Left lung (tissue), 10 donors: ENCODE results near the gene PDE4B. TPM values are rescaled to one million over a fixed set of nuclear protein-coding genes. Genes with fewer than 3 reads are reported as not detected.

ENCODE experiments used
- ATAC-seq: fragments of 200-7000 bp; cut with Tn5 transposase; one replicate; pipeline ENCODE4 v1.9.1; 2020; ENCODE audit warnings: moderate library complexity
- DNase-seq, 4 donors: peaks; one replicate each; pipeline ENCODE4 v3.0.0-alpha.2; 2013 to 2020
- H3K27ac ChIP-seq, 2 donors: fragments of 200-600 bp; sonication (generic) in 1 of 2; one replicate each; pipeline versions ENCODE4 v1.5.0 to v1.8.0; 2020 to 2021
- H3K27me3 ChIP-seq, 2 donors: fragments of 200-600 bp; sonication (generic) in 1 of 2; one replicate each; pipeline versions ENCODE4 v1.5.0 to v1.8.0; 2020 to 2021
- H3K36me3 ChIP-seq, 2 donors: fragments of 200-600 bp; sonication (generic) in 1 of 2; one replicate each; pipeline versions ENCODE4 v1.5.0 to v1.8.0; 2020 to 2021
- H3K4me1 ChIP-seq, 2 donors: fragments of 200-600 bp; one replicate each; pipeline ENCODE4 v1.8.0; 2021
- H3K4me3 ChIP-seq, 2 donors: fragments of 200-600 bp; sonication (generic) in 1 of 2; one replicate each; pipeline versions ENCODE4 v1.5.0 to v1.8.0; 2020 to 2021; ENCODE audit warnings: mild to moderate bottlenecking in 1 of 2
- H3K9me3 ChIP-seq, 2 donors: fragments of 200-600 bp; sonication (generic) in 1 of 2; one replicate each; pipeline versions ENCODE4 v1.5.0 to v1.8.0; 2020 to 2021
- intact Hi-C, 2 donors: fragments of 100-400 bp; cut with DNase I; formaldehyde crosslinking; loops; one replicate each; pipeline versions ENCODE4 v1.11.2 to v1.14.2; 2022
- polyA plus RNA-seq, 6 donors: library from polyadenylated mRNA; unstranded; fragments of 120-200 nt; gene quantifications; one replicate each; pipeline ENCODE4 v1.2.1, GENCODE V29; 2013; ENCODE audit not compliant: insufficient read length in 6 of 6
- total RNA-seq, 2 donors: library from RNA; stranded (reverse); fragmentation: NEBNext Ultra II Directional; extraction: Animal tissue kit (Norgen Biotek cat#: 25700); gene quantifications; one replicate each; pipeline ENCODE4 v1.2.1, GENCODE V29; 2021
- TF ChIP-seq, protein P1 (sequence below), 2 donors: fragments of 200-600 bp; sonication (generic) in 1 of 2; IDR thresholded peaks; one replicate each; pipeline versions ENCODE4 v1.5.0 to v1.8.0; 2021; ENCODE audit warnings: antibody characterized with exemption in 2 of 2
- donor health status: DM: no; HTN: yes; CAD: no.
- donor health status: DM: no; HTN: no; CAD: no.

Gene PDE4B
- total and polyA plus RNA-seq, 8 donors, result 8.6 to 50.7 (median 19.2) TPM

DNA sequence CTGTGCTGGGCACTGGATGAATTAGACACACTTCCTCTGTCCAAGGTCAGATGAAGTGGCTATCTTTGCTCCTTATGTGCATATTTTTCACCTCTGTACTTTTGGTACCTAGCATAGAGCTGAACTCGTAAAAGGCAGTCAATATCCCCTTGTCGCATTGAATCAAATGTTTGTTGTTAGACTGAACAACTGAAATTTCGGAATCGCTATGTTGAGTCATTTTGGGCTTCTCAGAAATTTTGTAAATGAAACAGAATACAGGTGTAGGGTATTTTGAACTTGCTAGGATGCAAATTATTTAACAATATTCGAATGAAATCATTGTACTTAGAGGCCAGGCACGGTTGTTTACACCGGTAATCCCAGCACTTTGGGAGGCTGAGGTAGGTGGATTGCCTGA is 48.0 kb downstream of the PDE4B start:
- TF ChIP-seq, protein P1, sequence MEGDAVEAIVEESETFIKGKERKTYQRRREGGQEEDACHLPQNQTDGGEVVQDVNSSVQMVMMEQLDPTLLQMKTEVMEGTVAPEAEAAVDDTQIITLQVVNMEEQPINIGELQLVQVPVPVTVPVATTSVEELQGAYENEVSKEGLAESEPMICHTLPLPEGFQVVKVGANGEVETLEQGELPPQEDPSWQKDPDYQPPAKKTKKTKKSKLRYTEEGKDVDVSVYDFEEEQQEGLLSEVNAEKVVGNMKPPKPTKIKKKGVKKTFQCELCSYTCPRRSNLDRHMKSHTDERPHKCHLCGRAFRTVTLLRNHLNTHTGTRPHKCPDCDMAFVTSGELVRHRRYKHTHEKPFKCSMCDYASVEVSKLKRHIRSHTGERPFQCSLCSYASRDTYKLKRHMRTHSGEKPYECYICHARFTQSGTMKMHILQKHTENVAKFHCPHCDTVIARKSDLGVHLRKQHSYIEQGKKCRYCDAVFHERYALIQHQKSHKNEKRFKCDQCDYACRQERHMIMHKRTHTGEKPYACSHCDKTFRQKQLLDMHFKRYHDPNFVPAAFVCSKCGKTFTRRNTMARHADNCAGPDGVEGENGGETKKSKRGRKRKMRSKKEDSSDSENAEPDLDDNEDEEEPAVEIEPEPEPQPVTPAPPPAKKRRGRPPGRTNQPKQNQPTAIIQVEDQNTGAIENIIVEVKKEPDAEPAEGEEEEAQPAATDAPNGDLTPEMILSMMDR (IDR thresholded peaks at IDR 0.05), result no peak

DNA sequence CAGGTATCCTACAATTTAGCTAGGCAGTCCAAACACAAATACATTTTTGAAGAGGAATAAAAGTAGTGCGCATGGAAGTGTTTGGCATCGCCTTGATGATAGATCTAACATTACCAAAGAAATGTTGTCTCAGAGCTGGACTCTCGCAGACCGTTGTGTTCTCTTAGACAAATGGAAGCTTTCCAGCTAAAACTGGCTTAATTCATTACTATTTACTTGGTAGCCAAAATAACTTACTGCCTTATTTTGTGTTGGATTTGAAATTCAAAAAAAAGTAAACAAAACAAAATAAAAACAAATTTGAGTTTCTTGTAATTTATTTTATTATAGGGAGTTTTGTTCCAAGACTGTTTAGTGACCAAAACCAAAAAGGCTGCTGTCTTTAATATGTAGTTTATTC is 51.6 kb downstream of the PDE4B start:
- no peak overlapping the region for H3K27ac ChIP-seq
- H3K4me3 ChIP-seq, result no peak overlapping the region
- TF ChIP-seq, protein P1 (IDR thresholded peaks at IDR 0.05), result no peak
- peak in 2 of 4 donors; percentile 35 to 54 for DNase-seq
- intact Hi-C loops, result no loop called here
- H3K27me3 ChIP-seq, result no peaks in the 10 kb centered on the region
- peaks cover 0 to 13% of the 10 kb centered on the region in 2 donors for H3K9me3 ChIP-seq
- H3K36me3 ChIP-seq, result no peaks in the 10 kb centered on the region
- no peaks in the 10 kb centered on the region for H3K4me1 ChIP-seq
- ATAC-seq, result no peak

More for the DNA sequence above, 48.0 kb downstream of the PDE4B start:
- Histone ChIP-seq H3K27ac (no peak overlapping the region), H3K4me3 (no peak overlapping the region), H3K4me1 (no peaks in the 10 kb centered on the region), H3K27me3 (no peaks in the 10 kb centered on the region), H3K9me3 (no peaks in the 10 kb centered on the region), H3K36me3 (no peaks in the 10 kb centered on the region)
- intact Hi-C loops, result no loop called here
- no peak for DNase-seq
- ATAC-seq, result no peak

DNA sequence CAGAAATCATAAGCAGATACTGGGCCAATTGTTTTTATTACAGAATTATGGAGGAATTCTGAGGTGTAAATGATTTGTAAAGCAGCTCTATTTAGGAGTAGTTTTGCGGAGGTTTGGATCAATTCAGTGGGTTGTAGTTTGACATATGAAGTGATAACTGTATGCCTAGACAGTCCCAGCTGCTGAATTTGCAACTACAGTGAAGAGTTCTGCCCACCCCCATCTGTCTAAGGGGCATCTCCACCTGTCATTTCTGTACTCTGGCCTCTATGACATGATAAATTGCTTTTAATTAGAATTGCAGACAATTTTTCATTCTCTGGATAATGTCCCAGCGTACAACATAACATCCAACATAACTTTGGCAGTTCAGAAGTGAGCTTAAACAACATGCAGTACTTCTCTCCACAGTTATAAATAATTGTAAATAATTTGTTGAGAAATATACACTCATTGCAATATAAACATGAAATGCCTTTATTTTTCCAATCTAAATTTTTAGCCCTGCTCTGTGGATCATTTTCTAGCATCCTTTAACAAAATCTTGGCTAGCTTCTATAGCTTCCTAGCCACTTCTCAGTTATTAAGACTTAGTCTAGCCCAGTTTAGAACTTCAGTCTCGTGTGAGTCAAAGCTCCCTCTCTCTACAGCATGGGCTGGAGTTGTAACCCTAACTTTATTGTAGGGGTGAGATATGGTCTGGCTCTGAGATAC is 52.3 kb downstream of the PDE4B start:
- intact Hi-C loops, result no loop called here
- ATAC-seq (peak; percentile 68), DNase-seq (peak in 2 of 4 donors; percentile 80 to 89)
- Histone ChIP-seq H3K4me3 (no peak overlapping the region), H3K4me1 (no peaks in the 10 kb centered on the region), H3K9me3 (peaks cover 0 to 19% of the 10 kb centered on the region in 2 donors), H3K36me3 (no peaks in the 10 kb centered on the region), H3K27ac (no peak overlapping the region), H3K27me3 (no peaks in the 10 kb centered on the region)
- TF ChIP-seq, protein P1 (IDR thresholded peaks at IDR 0.05), result no peak

DNA sequence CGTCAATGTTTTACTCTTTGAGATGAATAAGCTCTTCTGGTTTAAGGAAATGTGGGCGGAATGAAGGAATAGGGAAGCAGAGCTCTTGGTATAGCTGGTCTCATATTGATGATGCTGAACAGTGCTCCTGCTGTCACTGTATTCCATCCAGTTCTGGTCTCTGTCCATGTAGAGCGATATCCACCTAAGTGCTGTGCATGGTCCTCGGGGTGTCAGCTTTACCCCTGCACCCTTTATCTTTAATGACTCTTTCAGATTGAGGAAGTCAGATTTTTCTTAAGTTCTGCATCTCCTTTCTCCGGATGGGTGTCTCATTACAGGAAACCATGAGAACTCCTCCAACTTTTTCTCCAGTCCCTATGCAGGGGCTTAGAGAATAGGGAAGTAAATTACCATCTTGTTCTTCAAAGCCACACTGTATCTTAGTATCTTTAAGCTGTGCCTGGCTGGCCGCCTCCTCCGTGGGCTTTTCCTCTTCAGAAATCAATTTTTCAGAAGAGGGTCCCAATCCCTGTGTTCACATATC is 52.9 kb downstream of the PDE4B start:
- H3K36me3 ChIP-seq, result no peaks in the 10 kb centered on the region
- H3K27me3 ChIP-seq, result no peaks in the 10 kb centered on the region
- H3K4me1 ChIP-seq, result no peaks in the 10 kb centered on the region
- no peak overlapping the region for H3K27ac ChIP-seq
- DNase-seq, result no peak
- ATAC-seq, result peak; percentile 28
- TF ChIP-seq, protein P1 (IDR thresholded peaks at IDR 0.05), result no peak
- no peak overlapping the region for H3K4me3 ChIP-seq
- intact Hi-C loops, result no loop called here
- H3K9me3 ChIP-seq, result peaks cover 0 to 22% of the 10 kb centered on the region in 2 donors

DNA sequence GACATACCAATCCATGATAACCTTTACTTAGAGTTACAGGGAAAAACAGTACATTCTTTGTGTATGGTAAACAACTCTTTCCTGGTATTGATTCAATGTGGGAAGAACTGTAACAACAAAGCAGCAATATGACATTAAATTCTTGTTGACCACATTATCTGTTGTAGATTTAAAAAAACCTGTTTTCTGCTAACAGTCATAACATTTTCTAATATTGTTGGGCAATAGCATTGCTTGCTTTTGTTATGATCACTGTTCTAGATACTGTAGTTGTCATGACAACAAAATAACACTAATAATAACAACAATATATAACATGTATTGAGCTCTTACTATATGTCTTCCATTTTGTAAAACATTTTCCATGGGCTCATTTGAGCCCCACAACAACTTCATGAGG is 54.2 kb downstream of the PDE4B start:
- intact Hi-C loops, result no loop called here
- DNase-seq (peak in 2 of 4 donors; percentile 14 to 32), ATAC-seq (no peak)
- Histone ChIP-seq H3K4me3 (no peak overlapping the region), H3K9me3 (peaks cover 0 to 22% of the 10 kb centered on the region in 2 donors), H3K36me3 (no peaks in the 10 kb centered on the region), H3K27me3 (no peaks in the 10 kb centered on the region), H3K27ac (no peak overlapping the region), H3K4me1 (no peaks in the 10 kb centered on the region)
- TF ChIP-seq, protein P1 (IDR thresholded peaks at IDR 0.05), result no peak
